HL-60 (cell line): ENCODE measurements around the gene RAP1B.
A peak's percentile ranks its signal among the peaks of the same experiment; 100 is the strongest.

ENCODE experiments used
- DNase-seq, 2 experiments: peaks; one replicate each; pipeline ENCODE4 v3.0.0-alpha.2; 2010 to 2020; ENCODE audit warnings: low read depth in 1 of 2, low spot score in 1 of 2
- H3K27ac ChIP-seq: fragments of 250-450 bp; sonication (Bioruptor Pico); replicated peaks from 2 replicates; pipeline ENCODE4 v1.5.1; 2020; ENCODE audit warnings: mild to moderate bottlenecking, moderate library complexity
- H3K27me3 ChIP-seq: fragments of 250-450 bp; sonication (Bioruptor Pico); 2 replicates; pipeline ENCODE4 v1.5.1; 2021; ENCODE audit warnings: mild to moderate bottlenecking, moderate library complexity; ENCODE audit not compliant: insufficient read depth, poor library complexity, severe bottlenecking
- H3K4me3 ChIP-seq: replicated peaks from 2 replicates; pipeline ENCODE4 v1.5.1; 2011; ENCODE audit warnings: mild to moderate bottlenecking, control low read depth, low read length; ENCODE audit not compliant: insufficient read depth
- GABPA ChIP-seq: IDR thresholded peaks from 2 replicates; pipeline ENCODE4 v1.6.1; 2012; ENCODE audit warnings: low read depth
- POLR2AphosphoS5 ChIP-seq: IDR thresholded peaks from 2 replicates; pipeline ENCODE4 v1.6.1; 2012; ENCODE audit warnings: low read depth
- SPI1 ChIP-seq: IDR thresholded peaks from 2 replicates; pipeline ENCODE4 v1.6.1; 2012; ENCODE audit warnings: low read depth, mild to moderate bottlenecking, borderline replicate concordance
- long read RNA-seq: library from polyadenylated mRNA; unstranded; transcript quantifications from one replicate; pipeline ENCODE4 v2.0.0, GENCODE V29; 2020
- TF ChIP-seq, protein P1 (sequence below): IDR thresholded peaks from 2 replicates; pipeline ENCODE4 v1.6.1; 2012; ENCODE audit warnings: low read depth; ENCODE audit not compliant: insufficient replicate concordance
- TF ChIP-seq, protein P2 (sequence below): IDR thresholded peaks from one replicate; pipeline ENCODE4 v1.5.1; 2011; ENCODE audit warnings: low read length, control low read depth, inconsistent platforms; ENCODE audit not compliant: insufficient read depth

RAP1B gene
- long read RNA-seq, full-length matches to known transcripts: 567 of 606 reads
- long read RNA-seq, partial matches to known transcripts: 9 of 606 reads
- long read RNA-seq, other reads (novel, unspliced or antisense): 30 of 606 reads

DNA sequence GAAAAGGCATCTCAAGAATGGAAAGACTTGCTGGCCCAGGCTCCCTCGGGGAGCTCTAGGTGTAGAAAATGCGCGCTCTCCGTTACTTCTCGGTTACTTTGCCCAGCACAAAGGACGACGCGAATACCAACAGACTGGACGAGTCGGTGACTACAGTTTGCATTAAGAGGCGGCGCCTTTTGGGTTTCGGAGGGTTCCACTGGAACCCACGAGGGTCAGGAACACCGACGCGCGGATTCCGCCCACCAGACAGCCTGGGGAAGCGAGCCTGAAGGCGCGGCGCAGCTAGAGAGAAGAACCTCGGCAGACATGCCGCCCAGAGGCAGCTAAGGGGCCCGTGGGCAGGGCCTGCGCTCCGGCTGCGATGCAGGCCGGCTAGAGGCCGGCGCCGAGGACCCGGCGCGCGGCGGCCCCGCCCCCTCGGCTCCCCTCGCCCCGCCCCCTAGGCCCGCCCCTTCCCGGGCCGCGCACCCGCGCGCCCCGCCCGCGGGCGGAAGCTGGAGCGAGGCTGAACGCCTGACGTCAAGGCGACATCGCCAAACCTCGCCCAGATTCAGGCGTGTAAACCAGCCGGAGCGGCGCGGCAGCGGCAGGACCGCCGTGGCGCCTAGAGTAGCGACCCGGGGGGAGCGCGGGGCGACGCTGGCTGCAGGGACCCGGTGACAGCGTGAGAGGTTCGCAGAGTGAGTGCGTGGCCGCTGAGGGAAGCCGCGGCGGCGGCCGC, at the start of gene RAP1B:
RAP1B (plus strand) TSS at position 530 of the 724 bp plus-strand sequence. CDS start 37,826 bp downstream, outside the sequence.
- peak; percentile 89 for TF ChIP-seq POLR2AphosphoS5
- TF ChIP-seq, protein P1, sequence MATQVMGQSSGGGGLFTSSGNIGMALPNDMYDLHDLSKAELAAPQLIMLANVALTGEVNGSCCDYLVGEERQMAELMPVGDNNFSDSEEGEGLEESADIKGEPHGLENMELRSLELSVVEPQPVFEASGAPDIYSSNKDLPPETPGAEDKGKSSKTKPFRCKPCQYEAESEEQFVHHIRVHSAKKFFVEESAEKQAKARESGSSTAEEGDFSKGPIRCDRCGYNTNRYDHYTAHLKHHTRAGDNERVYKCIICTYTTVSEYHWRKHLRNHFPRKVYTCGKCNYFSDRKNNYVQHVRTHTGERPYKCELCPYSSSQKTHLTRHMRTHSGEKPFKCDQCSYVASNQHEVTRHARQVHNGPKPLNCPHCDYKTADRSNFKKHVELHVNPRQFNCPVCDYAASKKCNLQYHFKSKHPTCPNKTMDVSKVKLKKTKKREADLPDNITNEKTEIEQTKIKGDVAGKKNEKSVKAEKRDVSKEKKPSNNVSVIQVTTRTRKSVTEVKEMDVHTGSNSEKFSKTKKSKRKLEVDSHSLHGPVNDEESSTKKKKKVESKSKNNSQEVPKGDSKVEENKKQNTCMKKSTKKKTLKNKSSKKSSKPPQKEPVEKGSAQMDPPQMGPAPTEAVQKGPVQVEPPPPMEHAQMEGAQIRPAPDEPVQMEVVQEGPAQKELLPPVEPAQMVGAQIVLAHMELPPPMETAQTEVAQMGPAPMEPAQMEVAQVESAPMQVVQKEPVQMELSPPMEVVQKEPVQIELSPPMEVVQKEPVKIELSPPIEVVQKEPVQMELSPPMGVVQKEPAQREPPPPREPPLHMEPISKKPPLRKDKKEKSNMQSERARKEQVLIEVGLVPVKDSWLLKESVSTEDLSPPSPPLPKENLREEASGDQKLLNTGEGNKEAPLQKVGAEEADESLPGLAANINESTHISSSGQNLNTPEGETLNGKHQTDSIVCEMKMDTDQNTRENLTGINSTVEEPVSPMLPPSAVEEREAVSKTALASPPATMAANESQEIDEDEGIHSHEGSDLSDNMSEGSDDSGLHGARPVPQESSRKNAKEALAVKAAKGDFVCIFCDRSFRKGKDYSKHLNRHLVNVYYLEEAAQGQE: no peak
- H3K27ac ChIP-seq: peak within 1 kb of the TSS; percentile 95
- DNase-seq: peak; percentile 67 to 88
- peak within 1 kb of the TSS; percentile 70 for H3K4me3 ChIP-seq
- H3K27me3 ChIP-seq: no peaks in the 10 kb centered on the region

DNA sequence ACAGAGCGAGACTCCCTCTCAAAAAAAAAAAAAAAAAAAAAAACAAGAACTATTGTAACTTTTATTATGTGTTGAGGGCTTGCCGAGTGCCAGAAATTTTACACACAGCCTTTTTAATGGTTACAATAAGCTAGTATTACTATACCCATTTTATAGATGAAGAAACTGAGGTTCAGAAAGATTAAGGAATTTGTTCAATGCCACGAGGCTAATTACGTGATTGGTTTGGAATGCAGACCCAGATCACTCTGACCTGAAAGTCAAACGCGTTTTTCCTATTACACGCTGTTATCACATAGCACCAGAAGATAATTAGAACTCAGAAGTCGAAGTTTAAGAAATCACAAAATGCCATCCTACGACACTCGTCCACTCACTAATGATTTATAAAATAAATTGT, 48.9 kb upstream of the RAP1B start:
- H3K27ac ChIP-seq: no peak overlapping the region
- H3K27me3 ChIP-seq: no peaks in the 10 kb centered on the region
- DNase-seq: no peak
- H3K4me3 ChIP-seq: no peak overlapping the region
- TF ChIP-seq POLR2AphosphoS5: no peak
- TF ChIP-seq GABPA: no peak
- TF ChIP-seq SPI1: no peak
- TF ChIP-seq, protein P2, sequence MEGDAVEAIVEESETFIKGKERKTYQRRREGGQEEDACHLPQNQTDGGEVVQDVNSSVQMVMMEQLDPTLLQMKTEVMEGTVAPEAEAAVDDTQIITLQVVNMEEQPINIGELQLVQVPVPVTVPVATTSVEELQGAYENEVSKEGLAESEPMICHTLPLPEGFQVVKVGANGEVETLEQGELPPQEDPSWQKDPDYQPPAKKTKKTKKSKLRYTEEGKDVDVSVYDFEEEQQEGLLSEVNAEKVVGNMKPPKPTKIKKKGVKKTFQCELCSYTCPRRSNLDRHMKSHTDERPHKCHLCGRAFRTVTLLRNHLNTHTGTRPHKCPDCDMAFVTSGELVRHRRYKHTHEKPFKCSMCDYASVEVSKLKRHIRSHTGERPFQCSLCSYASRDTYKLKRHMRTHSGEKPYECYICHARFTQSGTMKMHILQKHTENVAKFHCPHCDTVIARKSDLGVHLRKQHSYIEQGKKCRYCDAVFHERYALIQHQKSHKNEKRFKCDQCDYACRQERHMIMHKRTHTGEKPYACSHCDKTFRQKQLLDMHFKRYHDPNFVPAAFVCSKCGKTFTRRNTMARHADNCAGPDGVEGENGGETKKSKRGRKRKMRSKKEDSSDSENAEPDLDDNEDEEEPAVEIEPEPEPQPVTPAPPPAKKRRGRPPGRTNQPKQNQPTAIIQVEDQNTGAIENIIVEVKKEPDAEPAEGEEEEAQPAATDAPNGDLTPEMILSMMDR: no peak
- TF ChIP-seq, protein P1: no peak

- TF ChIP-seq POLR2AphosphoS5: no peak
- TF ChIP-seq, protein P2: no peak
- no peak for TF ChIP-seq SPI1
- TF ChIP-seq, protein P1: no peak
- no peak for TF ChIP-seq GABPA
- H3K4me3 ChIP-seq: no peak overlapping the region
Measured at GRCh38 chr12:68564166-68564565, 46.5 kb upstream of the RAP1B start.

More at GRCh38 chr12:68564166-68564565, 46.5 kb upstream of the RAP1B start:
- Histone ChIP-seq H3K27ac (no peak overlapping the region), H3K27me3 (no peaks in the 10 kb centered on the region)
- no peak for DNase-seq
